Neural progenitor cell (in vitro differentiated cells): ENCODE measurements around the gene PDCD4. TPM values are rescaled to one million over a fixed set of nuclear protein-coding genes. Genes with fewer than 3 reads are reported as not detected.

ENCODE experiments used
- DNase-seq: peaks from one replicate; pipeline ENCODE4 v3.0.0-alpha.2; 2016; ENCODE audit warnings: low spot score
- H2AFZ ChIP-seq: fragments of 200-600 bp; sonication (generic); replicated peaks from 2 replicates; pipeline ENCODE4 v1.6.1; 2016; ENCODE audit warnings: antibody characterized with exemption
- H3F3A ChIP-seq: fragments of 200-600 bp; sonication (generic); 2 replicates; pipeline ENCODE4 v1.6.1; 2016; ENCODE audit warnings: antibody characterized with exemption, low read depth
- H3K27ac ChIP-seq: fragments of 200-600 bp; sonication (generic); 2 replicates; pipeline ENCODE4 v1.5.1; 2016; ENCODE audit warnings: mild to moderate bottlenecking
- H3K27me3 ChIP-seq: fragments of 200-600 bp; sonication (generic); 2 replicates; pipeline ENCODE4 v1.6.1; 2016; ENCODE audit warnings: mild to moderate bottlenecking, moderate library complexity
- H3K36me3 ChIP-seq: fragments of 200-600 bp; sonication (generic); 2 replicates; pipeline ENCODE4 v1.5.1; 2016
- H3K4me1 ChIP-seq: fragments of 200-600 bp; sonication (generic); 2 replicates; pipeline ENCODE4 v1.6.1; 2016; ENCODE audit warnings: mixed run types
- H3K4me2 ChIP-seq: fragments of 200-600 bp; sonication (generic); 2 replicates; pipeline ENCODE4 v1.6.1; 2016
- H3K4me3 ChIP-seq: fragments of 200-600 bp; sonication (generic); 2 replicates; pipeline ENCODE4 v1.5.1; 2016
- H3K79me2 ChIP-seq: fragments of 200-600 bp; sonication (generic); 2 replicates; pipeline ENCODE4 v1.6.1; 2016; ENCODE audit warnings: low read depth
- H3K9ac ChIP-seq: fragments of 200-600 bp; sonication (generic); 2 replicates; pipeline ENCODE4 v1.6.1; 2016
- H3K9me3 ChIP-seq: fragments of 200-600 bp; sonication (generic); 2 replicates; pipeline ENCODE4 v1.5.1; 2016; ENCODE audit warnings: low read depth
- H4K20me1 ChIP-seq: fragments of 200-600 bp; sonication (generic); 2 replicates; pipeline ENCODE4 v1.6.1; 2016; ENCODE audit warnings: low read depth
- H3K27ac Mint-ChIP-seq: 3 replicates; pipeline ENCODE4 v1.8.0; 2021; ENCODE audit warnings: mixed read lengths
- H3K27me3 Mint-ChIP-seq: 2 replicates; pipeline ENCODE4 v1.8.0; 2022; ENCODE audit warnings: low read depth, mild to moderate bottlenecking, inconsistent platforms, moderate library complexity, mixed read lengths; ENCODE audit not compliant: insufficient read depth
- H3K36me3 Mint-ChIP-seq: 3 replicates; pipeline ENCODE4 v1.8.0; 2021; ENCODE audit warnings: mixed read lengths
- H3K4me1 Mint-ChIP-seq: 3 replicates; pipeline ENCODE4 v1.8.0; 2021; ENCODE audit warnings: mixed read lengths
- H3K4me3 Mint-ChIP-seq: 3 replicates; pipeline ENCODE4 v1.8.0; 2021; ENCODE audit warnings: mild to moderate bottlenecking, moderate library complexity, mixed read lengths
- H3K9me3 Mint-ChIP-seq: 3 replicates; pipeline ENCODE4 v1.8.0; 2020; ENCODE audit warnings: mixed read lengths
- EZH2 ChIP-seq: fragments of 200-600 bp; sonication (generic); IDR thresholded peaks from 2 replicates; pipeline ENCODE4 v1.6.1; 2017; ENCODE audit warnings: antibody characterized with exemption, mild to moderate bottlenecking, moderate library complexity
- EZH2phosphoT487 ChIP-seq: fragments of 200-600 bp; sonication (generic); IDR thresholded peaks from 2 replicates; pipeline ENCODE4 v1.6.1; 2017; ENCODE audit warnings: antibody characterized with exemption
- total RNA-seq: library from RNA; depleted of rRNA; stranded (reverse); fragments of >200 nt; gene quantifications from 2 replicates; pipeline ENCODE4 v1.2.3, GENCODE V29; 2015; ENCODE audit warnings: low replicate concordance
- TF ChIP-seq, protein P1 (sequence below): fragments of 200-600 bp; sonication (generic); IDR thresholded peaks from 2 replicates; pipeline ENCODE4 v1.5.1; 2017; ENCODE audit warnings: antibody characterized with exemption, mild to moderate bottlenecking

PDCD4 gene
- total RNA-seq, 1 donor from 2014 or later = 106 TPM

- no peak overlapping the region for H3K4me3 Mint-ChIP-seq
- peak overlapping the region; percentile 1 for H2AFZ ChIP-seq
- no peaks in the 10 kb centered on the region for H3K9me3 Mint-ChIP-seq
Observed at GRCh38 chr10:110859973-110860376, 11.8 kb upstream of the PDCD4 start.

GRCh38 chr10:110860576-110861241, 11.0 kb upstream of the PDCD4 start:
- Histone ChIP-seq H3K4me2 (no peak overlapping the region), H3K9ac (no peak overlapping the region), H3K36me3 (no peaks in the 10 kb centered on the region), H4K20me1 (no peaks in the 10 kb centered on the region), H3K4me1 (peaks cover 14% of the 10 kb centered on the region), H2AFZ (peak overlapping the region; percentile 13), H3K27me3 (no peaks in the 10 kb centered on the region), H3F3A (no peaks in the 10 kb centered on the region), H3K9me3 (no peaks in the 10 kb centered on the region), H3K79me2 (no peaks in the 10 kb centered on the region), H3K4me3 (no peak overlapping the region), H3K27ac (no peak overlapping the region)
- Mint-ChIP-seq H3K4me3 (no peak overlapping the region), H3K36me3 (no peaks in the 10 kb centered on the region), H3K9me3 (no peaks in the 10 kb centered on the region), H3K27ac (peak overlapping the region; percentile 43), H3K27me3 (peaks cover 2% of the 10 kb centered on the region), H3K4me1 (peaks cover 40% of the 10 kb centered on the region)
- DNase-seq = no peak
- TF ChIP-seq EZH2 = no peak
- TF ChIP-seq, protein P1, sequence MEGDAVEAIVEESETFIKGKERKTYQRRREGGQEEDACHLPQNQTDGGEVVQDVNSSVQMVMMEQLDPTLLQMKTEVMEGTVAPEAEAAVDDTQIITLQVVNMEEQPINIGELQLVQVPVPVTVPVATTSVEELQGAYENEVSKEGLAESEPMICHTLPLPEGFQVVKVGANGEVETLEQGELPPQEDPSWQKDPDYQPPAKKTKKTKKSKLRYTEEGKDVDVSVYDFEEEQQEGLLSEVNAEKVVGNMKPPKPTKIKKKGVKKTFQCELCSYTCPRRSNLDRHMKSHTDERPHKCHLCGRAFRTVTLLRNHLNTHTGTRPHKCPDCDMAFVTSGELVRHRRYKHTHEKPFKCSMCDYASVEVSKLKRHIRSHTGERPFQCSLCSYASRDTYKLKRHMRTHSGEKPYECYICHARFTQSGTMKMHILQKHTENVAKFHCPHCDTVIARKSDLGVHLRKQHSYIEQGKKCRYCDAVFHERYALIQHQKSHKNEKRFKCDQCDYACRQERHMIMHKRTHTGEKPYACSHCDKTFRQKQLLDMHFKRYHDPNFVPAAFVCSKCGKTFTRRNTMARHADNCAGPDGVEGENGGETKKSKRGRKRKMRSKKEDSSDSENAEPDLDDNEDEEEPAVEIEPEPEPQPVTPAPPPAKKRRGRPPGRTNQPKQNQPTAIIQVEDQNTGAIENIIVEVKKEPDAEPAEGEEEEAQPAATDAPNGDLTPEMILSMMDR = no peak
- no peak for TF ChIP-seq EZH2phosphoT487

More at GRCh38 chr10:110859973-110860376, 11.8 kb upstream of the PDCD4 start:
- Histone ChIP-seq H3K4me3 (no peak overlapping the region), H3K9me3 (no peaks in the 10 kb centered on the region), H3K27ac (no peak overlapping the region), H3K4me2 (no peak overlapping the region), H3K79me2 (no peaks in the 10 kb centered on the region), H3K4me1 (peaks cover 7% of the 10 kb centered on the region), H3K36me3 (no peaks in the 10 kb centered on the region), H3K27me3 (no peaks in the 10 kb centered on the region), H4K20me1 (no peaks in the 10 kb centered on the region), H3F3A (no peaks in the 10 kb centered on the region), H3K9ac (no peak overlapping the region)
- H3K36me3 Mint-ChIP-seq = no peaks in the 10 kb centered on the region
- no peak for TF ChIP-seq EZH2phosphoT487
- TF ChIP-seq, protein P1 = no peak
- no peak for TF ChIP-seq EZH2
- DNase-seq = no peak
- H3K27ac Mint-ChIP-seq = no peak overlapping the region
- peaks cover 2% of the 10 kb centered on the region for H3K27me3 Mint-ChIP-seq
- peaks cover 33% of the 10 kb centered on the region for H3K4me1 Mint-ChIP-seq

GRCh38 chr10:110861476-110861875, 10.3 kb upstream of the PDCD4 start:
- no peak overlapping the region for H3K4me3 ChIP-seq
- no peaks in the 10 kb centered on the region for H3F3A ChIP-seq
- H3K27ac Mint-ChIP-seq = no peak overlapping the region
- no peak overlapping the region for H3K4me2 ChIP-seq
- H3K27me3 ChIP-seq = no peaks in the 10 kb centered on the region
- H3K4me1 Mint-ChIP-seq = peaks cover 47% of the 10 kb centered on the region
- no peak overlapping the region for H3K27ac ChIP-seq
- no peaks in the 10 kb centered on the region for H4K20me1 ChIP-seq
- peaks cover 22% of the 10 kb centered on the region for H3K4me1 ChIP-seq
- peaks cover 2% of the 10 kb centered on the region for H3K27me3 Mint-ChIP-seq
- H3K4me3 Mint-ChIP-seq = no peak overlapping the region
- DNase-seq = no peak
- no peaks in the 10 kb centered on the region for H3K36me3 ChIP-seq
- H3K36me3 Mint-ChIP-seq = no peaks in the 10 kb centered on the region
- no peak overlapping the region for H3K9ac ChIP-seq
- TF ChIP-seq, protein P1 = no peak
- TF ChIP-seq EZH2phosphoT487 (no peak), EZH2 (no peak)
- H3K9me3 ChIP-seq = no peaks in the 10 kb centered on the region
- H3K79me2 ChIP-seq = no peaks in the 10 kb centered on the region
- H3K9me3 Mint-ChIP-seq = no peaks in the 10 kb centered on the region
- no peak overlapping the region for H2AFZ ChIP-seq
